Loucy (cell line): ENCODE measurements around the gene HRH1.

Experiments
- CTCF ChIP-seq: fragments of 200-600 bp; sonication (generic); conservative IDR thresholded peaks from 2 replicates; pipeline ENCODE4 v1.5.1; 2014; ENCODE audit warnings: mild to moderate bottlenecking, antibody characterized with exemption, low read length
- EZH2phosphoT487 ChIP-seq: fragments of 200-600 bp; IDR thresholded peaks from 2 replicates; pipeline ENCODE4 v1.6.1; 2018; ENCODE audit warnings: antibody characterized with exemption, mild to moderate bottlenecking, moderate library complexity, borderline replicate concordance

- TF ChIP-seq CTCF (no peak), EZH2phosphoT487 (no peak)
Measured at GRCh38 chr3:11145888-11146287, 8.4 kb upstream of the HRH1 start.
